GM18861 (cell line): ENCODE results near the gene CMTM1.
"Not testable (repeated sequence)": the region's sequence is repeated elsewhere in the genome, so short reads cannot be mapped to it uniquely, and the experiment has no call there.

Source experiments
- ATAC-seq: cut with Tn5 transposase; IDR thresholded peaks from one replicate; pipeline ENCODE4 v1.9.1; 2021; ENCODE audit not compliant: unreplicated experiment

The CMTM1 gene

GRCh38 chr16:66561381-66562080, 4.7 kb upstream of the CMTM1 start:
- ATAC-seq, result no peak

GRCh38 chr16:66562409-66562808, 3.8 kb upstream of the CMTM1 start:
- no peak for ATAC-seq

GRCh38 chr16:66562986-66563385, 3.3 kb upstream of the CMTM1 start:
- no peak for ATAC-seq

GRCh38 chr16:66563574-66564334, 2.5 kb upstream of the CMTM1 start:
- ATAC-seq, result no peak

GRCh38 chr16:66567270-66567669, 1.0 kb downstream of the CMTM1 start:
- ATAC-seq, result not testable (repeated sequence)

GRCh38 chr16:66568355-66568754, 2.1 kb downstream of the CMTM1 start:
- no peak for ATAC-seq

DNA sequence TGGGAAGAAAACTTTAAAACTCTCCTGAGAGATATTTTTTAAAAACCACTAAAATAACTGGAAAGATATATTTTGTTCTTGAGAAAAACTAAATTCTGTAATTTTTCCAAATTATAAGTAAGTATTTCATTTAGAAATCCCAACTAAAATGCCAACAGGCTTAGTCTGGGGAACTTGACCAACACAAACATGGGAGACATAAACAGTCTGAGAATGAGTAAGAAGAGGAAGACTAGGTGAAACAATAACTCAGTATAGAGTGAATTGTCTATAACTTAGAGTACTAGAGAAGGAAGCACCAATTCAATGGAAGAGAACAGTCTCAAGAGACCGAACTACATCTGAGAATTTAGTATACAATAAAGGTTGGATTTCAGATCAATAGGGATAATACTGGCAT, 2.9 kb downstream of the CMTM1 start:
- ATAC-seq, result no peak

- ATAC-seq, result no peak
Observed at GRCh38 chr16:66569827-66570405, 3.7 kb downstream of the CMTM1 start.

DNA sequence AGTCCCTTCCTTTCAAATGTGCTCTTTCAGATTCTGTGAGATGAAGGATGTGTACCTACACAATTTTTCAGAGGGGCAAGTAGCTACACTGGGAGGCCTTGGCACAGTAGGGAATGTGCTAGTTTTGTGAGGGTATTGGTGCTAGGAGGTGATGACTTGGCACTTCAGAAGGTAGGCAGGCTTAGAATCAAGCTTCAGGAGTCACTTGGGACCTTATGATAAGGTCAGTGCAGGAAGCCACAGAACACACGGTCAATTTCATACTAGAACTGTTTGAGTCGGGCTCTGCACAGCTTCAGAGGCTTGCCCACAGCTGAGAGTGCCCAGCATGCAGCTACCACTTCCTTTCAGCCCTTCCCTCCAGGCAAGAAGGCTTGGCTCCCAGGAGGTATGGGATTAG, 6.1 kb downstream of the CMTM1 start:
- no peak for ATAC-seq

DNA sequence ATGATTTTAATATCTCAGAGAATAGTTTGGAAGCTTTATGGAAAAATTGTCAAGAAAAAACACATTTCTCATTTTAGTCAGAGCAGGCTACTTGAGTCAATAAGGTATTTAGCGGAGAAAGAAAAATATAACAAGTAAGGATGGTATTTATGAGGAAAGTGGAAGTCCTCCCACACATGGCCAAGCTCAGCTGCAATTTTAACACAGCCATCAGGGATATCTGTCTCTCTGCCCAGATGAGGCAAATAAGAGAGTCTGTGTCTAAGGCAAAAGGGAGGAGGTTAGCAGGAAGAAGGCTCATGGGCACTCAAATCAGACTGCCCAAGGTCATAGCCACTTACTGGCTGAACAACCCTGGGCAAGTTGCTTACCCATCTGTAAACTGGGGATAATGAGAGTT, 7.8 kb downstream of the CMTM1 start:
- no peak for ATAC-seq

DNA sequence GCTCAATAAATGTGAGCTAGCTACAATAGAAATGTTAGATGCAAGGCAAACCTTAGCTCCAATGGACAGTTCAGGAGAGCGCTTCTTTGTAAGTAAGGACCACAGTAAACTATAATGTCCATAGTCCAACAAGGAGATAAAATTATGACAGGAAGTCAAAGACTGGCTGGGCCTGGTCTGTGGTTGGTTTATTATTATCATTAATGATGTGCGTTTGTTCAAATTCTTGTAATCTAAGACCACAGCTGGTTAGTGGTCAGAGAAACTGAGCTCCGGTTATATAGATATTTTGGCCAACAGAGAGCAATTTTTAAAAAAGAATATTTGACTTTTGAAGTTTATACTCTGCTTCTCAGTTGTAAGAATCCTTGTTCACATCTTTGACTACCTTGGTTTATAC, 8.3 kb downstream of the CMTM1 start:
- ATAC-seq, result no peak

GRCh38 chr16:66575060-66575459, 8.8 kb downstream of the CMTM1 start:
- no peak for ATAC-seq

GRCh38 chr16:66576296-66576695, 10.1 kb downstream of the CMTM1 start:
- no peak for ATAC-seq

GRCh38 chr16:66578651-66579531, 12.7 kb downstream of the CMTM1 start, which contains the start of gene CMTM2:
TSS of gene CMTM2 (plus strand) at chr16:66579463. CDS start at chr16:66579608, 145 bp downstream.
- ATAC-seq, result no peak

DNA sequence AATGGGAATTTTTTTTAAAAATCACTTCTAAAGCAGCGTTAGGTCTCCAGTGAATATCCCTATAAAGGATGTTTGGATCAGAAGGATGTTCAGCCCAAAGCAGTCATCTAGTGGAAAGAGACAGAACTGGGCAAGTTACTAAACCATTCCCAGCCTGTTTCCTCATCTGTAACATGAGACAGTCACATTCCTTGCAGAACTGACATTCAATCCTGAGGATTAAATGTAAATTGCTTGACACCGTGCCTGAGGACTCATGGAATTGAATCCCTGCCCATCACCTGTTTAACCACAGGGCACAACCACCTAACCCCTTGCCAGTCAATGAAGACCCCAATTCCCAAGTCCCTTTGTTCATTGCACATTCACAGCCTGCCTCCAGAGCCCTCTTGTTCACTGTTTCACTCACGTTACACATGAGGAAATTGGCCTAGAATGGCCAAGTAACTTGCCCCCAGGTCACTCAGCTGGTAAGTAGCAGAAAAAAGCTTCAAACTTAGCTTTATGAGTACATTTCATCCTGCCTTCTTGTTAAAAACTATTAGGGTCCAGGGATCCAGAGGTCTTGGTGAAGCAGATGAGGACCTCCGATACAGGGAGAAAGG, 14.5 kb downstream of the CMTM1 start:
- no peak for ATAC-seq

DNA sequence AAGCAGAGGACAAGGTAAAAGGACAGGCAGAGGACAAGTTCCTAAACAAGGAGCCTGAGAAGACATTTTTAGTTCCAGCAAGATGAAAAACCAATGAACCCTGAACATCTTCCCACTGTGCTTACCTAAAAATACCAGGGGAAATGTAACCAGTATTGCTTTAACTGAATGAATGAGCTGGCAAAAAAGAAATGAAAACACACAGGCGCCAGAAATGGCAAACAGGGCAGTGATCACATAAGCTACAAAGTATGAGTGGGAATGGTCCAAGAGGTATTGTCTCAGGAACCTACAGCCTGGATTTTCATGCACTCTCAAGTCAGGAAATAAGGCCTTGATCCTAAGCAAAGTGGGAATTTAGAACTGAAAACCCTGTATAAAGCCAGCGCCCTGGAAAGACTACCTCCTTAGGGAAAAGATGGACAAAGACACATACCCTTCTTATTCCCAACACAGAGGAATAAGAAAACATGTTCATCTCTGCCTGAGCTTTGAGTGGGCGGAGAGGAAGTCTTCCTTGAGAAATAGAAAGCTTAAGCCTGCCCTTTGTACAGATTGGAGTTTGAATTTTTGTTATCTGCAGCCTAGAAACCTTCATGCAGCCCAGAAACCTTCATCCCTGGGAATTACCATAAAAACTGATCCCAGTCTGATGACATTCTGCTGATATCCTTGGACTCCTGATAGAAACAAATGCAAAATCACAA, 15.2 kb downstream of the CMTM1 start:
- ATAC-seq, result no peak

- ATAC-seq, result no peak
Observed at GRCh38 chr16:66585481-66586239, 19.4 kb downstream of the CMTM1 start.

- no peak for ATAC-seq
Observed at GRCh38 chr16:66587881-66588600, 21.8 kb downstream of the CMTM1 start.
